NCI-H1105 treated with DMSO at 0.1 percent for 48 hours (cell line): ENCODE data around the gene CNBD2.
"Not testable (repeated sequence)": the region's sequence is repeated elsewhere in the genome, so short reads cannot be mapped to it uniquely, and the experiment has no call there.

Source experiments
- DNase-seq: peaks from one replicate; lab custom pipeline; 2025; lab: John Stamatoyannopoulos, UW

Gene CNBD2

GRCh38 chr20:36026131-36026530 lies 57.7 kb downstream of the CNBD2 start:
- not testable (repeated sequence) for DNase-seq

- DNase-seq, result no peak
Measured at GRCh38 chr20:36028106-36028808, 59.9 kb downstream of the CNBD2 start.

DNA sequence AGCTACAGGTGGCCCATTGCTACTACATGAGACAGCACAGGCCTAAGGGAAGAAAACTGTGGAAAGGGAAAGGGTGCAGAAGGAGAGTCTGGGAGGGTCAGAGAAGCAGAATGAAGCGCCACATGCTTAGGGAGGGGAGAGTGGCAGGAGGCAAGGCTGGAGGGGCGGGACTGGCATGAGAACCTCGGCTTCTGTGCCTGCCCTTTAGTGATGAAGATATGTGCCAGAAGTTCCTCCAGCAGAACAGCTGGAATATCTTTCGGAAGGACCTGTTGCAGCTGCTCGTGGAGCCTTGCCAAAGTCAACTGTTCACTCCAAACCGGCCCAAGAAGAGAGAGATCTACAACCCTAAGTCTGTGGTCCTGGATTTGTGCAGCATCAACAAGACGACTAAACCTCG lies 61.8 kb downstream of the CNBD2 start:
- no peak for DNase-seq

GRCh38 chr20:36031806-36032205 lies 63.4 kb downstream of the CNBD2 start:
- no peak for DNase-seq

- DNase-seq, result no peak
Measured at GRCh38 chr20:36034875-36035274, 66.5 kb downstream of the CNBD2 start.

GRCh38 chr20:36035745-36036144 lies 67.4 kb downstream of the CNBD2 start:
- DNase-seq, result no peak

GRCh38 chr20:36036688-36037087 lies 68.3 kb downstream of the CNBD2 start:
- DNase-seq, result no peak

GRCh38 chr20:36040571-36040970 lies 72.2 kb downstream of the CNBD2 start:
- DNase-seq, result no peak

GRCh38 chr20:36043441-36043840 lies 75.1 kb downstream of the CNBD2 start:
- no peak for DNase-seq

DNA sequence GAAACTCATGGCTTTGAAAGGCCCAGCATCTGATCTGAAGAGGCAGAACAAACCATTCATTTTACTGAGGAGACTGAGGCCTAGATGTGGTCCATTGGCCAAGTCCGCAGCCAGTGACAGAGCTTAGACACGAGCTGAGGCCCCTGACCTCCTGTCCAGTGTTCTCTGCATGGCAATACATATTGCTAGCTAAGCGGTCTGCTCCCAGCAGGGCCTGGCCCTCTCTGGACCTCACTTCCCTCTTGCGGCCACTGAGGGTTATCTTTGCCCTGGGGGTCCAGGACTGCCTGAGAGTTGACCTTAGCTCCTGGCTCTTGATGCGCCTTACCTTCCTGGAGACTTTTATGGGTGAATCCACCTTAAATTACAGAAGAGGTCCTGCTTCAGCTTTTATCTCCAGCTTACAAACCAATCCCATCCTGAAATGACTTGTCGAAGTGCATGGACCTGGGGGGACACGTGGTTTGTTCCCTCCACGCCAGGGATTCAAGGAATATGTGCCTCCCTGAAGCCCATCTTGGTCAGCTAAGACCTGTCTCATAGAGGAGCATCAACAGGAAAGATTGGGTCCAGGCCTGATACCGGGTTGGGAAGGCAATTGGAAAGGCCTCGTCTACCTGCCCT lies 75.6 kb downstream of the CNBD2 start:
- DNase-seq, result no peak

DNA sequence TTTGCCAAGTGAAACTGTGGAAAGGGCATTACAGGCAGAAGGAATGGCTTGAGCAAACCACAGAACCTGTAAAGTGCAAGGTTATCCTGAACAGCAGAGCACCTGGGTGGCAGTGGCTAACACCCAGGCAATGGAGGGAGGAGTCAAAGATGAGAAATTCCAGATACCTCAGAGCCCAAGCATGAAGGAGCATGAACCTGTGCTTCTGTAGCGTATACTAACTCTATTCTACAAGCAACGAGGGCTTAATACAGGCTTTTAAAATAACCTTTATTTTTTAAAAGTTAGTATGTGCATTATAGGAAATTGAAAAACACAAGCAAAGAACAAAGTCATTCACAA lies 77.0 kb downstream of the CNBD2 start:
- no peak for DNase-seq

- DNase-seq, result not testable (repeated sequence)
Measured at GRCh38 chr20:36046073-36046798, 77.8 kb downstream of the CNBD2 start.

GRCh38 chr20:36049408-36049807 lies 81.0 kb downstream of the CNBD2 start:
- DNase-seq, result not testable (repeated sequence)

DNA sequence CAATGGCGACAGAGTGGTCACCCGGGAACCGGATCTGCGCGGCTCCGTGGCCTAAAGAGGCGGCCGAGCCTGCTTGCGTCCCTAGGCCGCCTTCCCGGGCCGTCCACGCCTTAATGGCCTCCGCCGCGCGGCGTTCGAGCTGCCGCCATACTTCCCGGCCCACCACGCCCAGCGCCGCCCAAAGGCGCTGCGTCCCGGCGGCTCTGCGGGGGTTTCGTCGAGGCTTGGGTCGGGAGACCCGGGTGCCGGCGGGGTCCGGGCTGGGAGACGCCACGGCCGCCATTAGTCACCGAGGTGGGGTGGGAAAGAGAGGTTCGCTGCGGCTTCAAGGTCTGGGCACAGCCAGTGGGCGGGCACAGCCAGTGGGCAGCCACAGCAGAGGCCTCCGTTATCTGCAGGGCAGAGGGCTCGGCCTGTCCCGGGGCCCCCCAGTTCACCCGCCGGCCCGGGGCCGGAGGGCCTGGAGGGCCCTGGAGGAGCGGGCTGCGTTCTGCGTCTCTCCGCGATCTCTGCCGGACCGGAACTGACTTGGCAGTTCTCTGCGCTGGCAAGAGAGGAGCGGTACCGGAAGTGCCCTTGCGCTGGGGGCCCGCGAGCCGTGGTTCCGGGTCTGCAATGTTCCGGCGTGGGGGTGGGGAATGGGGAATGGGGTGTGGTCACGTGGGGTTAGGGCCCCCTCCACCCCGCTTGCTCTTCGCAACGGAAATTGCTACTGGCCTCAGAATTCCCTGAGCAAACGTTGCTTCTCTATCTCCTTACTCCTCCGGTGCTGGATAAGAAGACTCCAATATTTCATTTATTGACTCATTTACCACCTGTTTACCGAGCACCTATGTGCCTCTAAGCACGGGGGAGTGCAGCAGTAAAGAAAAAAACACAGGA lies 82.3 kb downstream of the CNBD2 start:
- DNase-seq, result peak; percentile 80

- no peak for DNase-seq
Measured at GRCh38 chr20:36051318-36052116, 83.1 kb downstream of the CNBD2 start.

GRCh38 chr20:36052117-36052513 lies 83.7 kb downstream of the CNBD2 start:
- DNase-seq, result no peak

DNA sequence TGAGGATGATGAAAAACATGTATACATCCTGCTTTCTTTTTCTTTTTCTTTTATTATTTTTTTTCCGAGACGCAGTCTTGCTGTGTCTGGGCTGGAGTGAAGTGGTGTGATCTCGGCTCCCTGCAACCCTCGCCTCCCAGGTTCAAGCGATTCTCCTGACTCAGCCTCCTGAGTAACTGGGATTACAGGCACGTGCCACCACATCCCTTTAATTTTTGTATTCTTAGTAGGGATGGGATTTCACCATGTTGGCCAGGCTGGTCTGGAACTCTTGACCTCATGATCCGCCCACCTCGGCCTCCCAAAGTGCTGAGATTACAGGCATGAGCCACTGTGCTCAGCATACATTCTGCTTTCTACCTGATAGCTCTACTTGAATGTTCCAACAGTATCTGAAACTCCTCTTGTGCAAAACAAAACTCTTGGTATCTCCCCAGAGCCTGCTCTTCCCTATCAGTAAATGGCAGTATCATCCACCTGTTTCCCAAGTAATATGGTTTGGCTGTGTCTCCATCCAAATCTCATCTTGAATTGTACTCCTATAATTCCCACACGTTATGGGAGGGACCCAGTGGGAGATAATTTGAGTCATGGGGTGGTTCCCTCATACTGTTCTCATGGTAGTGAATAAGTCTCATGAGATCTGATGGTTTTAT lies 85.6 kb downstream of the CNBD2 start:
- DNase-seq, result not testable (repeated sequence)

GRCh38 chr20:36055145-36055544 lies 86.8 kb downstream of the CNBD2 start:
- DNase-seq, result no peak

DNA sequence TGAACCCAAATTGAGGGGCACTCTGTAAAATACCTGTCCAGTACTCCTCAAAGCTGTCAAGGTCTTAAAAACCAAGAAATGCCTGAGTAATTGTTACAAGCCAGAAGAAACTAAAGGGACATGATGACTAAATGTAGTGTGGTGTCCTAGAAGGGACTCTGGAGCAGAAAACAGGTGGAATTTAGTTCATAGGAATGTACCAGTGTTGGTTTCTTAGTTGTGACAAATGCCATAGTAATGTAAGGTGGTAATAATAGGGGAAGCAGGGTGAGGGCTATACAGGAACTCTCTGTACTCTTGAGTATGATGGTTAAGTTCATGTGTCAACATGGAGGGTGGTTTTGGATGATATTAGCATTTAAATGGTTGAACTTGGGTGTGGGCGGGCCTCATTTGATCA lies 92.3 kb downstream of the CNBD2 start:
- no peak for DNase-seq

- no peak for DNase-seq
Measured at GRCh38 chr20:36061754-36062153, 93.4 kb downstream of the CNBD2 start.

DNA sequence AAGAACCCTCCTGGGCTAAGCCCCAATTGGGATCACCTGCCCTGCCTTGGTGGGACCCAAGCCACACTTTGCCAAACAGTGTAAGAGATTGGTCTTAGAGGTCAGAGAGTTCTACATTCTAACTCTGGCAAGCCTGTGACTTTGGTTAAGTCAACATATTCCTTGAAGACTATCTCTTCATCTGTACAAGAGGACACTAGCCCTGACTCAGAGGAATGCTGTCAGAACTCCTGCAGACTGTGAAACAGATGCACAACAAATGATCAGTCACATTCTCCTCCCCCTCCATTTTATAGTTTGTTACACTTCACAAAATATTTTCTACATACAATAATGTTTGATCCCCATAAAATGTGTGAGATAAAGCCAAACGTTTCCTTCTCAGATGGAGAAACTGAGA lies 94.4 kb downstream of the CNBD2 start:
- DNase-seq, result no peak
